Mesenchymal stem cell (in vitro differentiated cells and primary cell): ENCODE data around the gene ECE1.

Experiments
- DNase-seq: peaks from one replicate; pipeline ENCODE4 v3.0.0-alpha.2; 2013
- H2AFZ ChIP-seq: one replicate; pipeline ENCODE4 v1.6.1; 2013; ENCODE audit warnings: low read depth, mild to moderate bottlenecking, control low read depth, inconsistent platforms, low read length, moderate library complexity
- H2AK5ac ChIP-seq: 2 replicates; pipeline ENCODE4 v1.6.1; 2013; ENCODE audit warnings: low read length, moderate library complexity, mild to moderate bottlenecking, inconsistent platforms; ENCODE audit not compliant: severe bottlenecking
- H2BK120ac ChIP-seq: one replicate; pipeline ENCODE4 v1.6.1; 2013; ENCODE audit warnings: low read depth, mild to moderate bottlenecking, inconsistent platforms, low read length, moderate library complexity
- H2BK12ac ChIP-seq, 2 experiments: one replicate each; pipeline ENCODE4 v1.6.1; 2013; ENCODE audit warnings: inconsistent platforms in 2 of 2, low read length in 2 of 2, mild to moderate bottlenecking in 2 of 2, moderate library complexity in 2 of 2, control low read depth in 1 of 2
- H2BK15ac ChIP-seq: one replicate; pipeline ENCODE4 v1.6.1; 2013; ENCODE audit warnings: mild to moderate bottlenecking, low read depth, inconsistent platforms; ENCODE audit not compliant: poor library complexity, severe bottlenecking
- H2BK5ac ChIP-seq: 2 replicates; pipeline ENCODE4 v1.6.1; 2013; ENCODE audit warnings: low read depth, mild to moderate bottlenecking, low read length, control low read depth, inconsistent platforms; ENCODE audit not compliant: poor library complexity, severe bottlenecking
- H3K14ac ChIP-seq, 2 experiments: one replicate each; pipeline ENCODE4 v1.6.1; 2013; ENCODE audit warnings: inconsistent platforms in 2 of 2, low read length in 2 of 2, control low read depth in 1 of 2, mild to moderate bottlenecking in 1 of 2, moderate library complexity in 1 of 2
- H3K18ac ChIP-seq, 2 experiments: one replicate each; pipeline ENCODE4 v1.6.1; 2013; ENCODE audit warnings: inconsistent platforms in 2 of 2, low read length in 2 of 2, control low read depth in 1 of 2, low read depth in 1 of 2, mild to moderate bottlenecking in 1 of 2
- H3K23ac ChIP-seq, 2 experiments: one replicate each; pipeline ENCODE4 v1.6.1; 2013; ENCODE audit warnings: inconsistent platforms in 2 of 2, low read length in 2 of 2, mild to moderate bottlenecking in 2 of 2, moderate library complexity in 2 of 2, control low read depth in 1 of 2
- H3K27ac ChIP-seq: 2 replicates; pipeline ENCODE4 v1.5.1; 2013; ENCODE audit warnings: mild to moderate bottlenecking, moderate library complexity, low read length, control low read depth, inconsistent platforms; ENCODE audit not compliant: poor library complexity, severe bottlenecking
- H3K27me3 ChIP-seq, 2 experiments: 2 replicates each; pipeline versions ENCODE4 v1.6.1 to v1.7.0; 2013; ENCODE audit warnings: low read length in 2 of 2, mild to moderate bottlenecking in 2 of 2, moderate library complexity in 2 of 2, control low read depth in 1 of 2, inconsistent platforms in 1 of 2; ENCODE audit not compliant: control insufficient read depth in 1 of 2, insufficient read depth in 1 of 2
- H3K36me3 ChIP-seq, 2 experiments: 2 replicates each; pipeline versions ENCODE4 v1.6.1 to v1.7.0; 2013; ENCODE audit warnings: low read length in 2 of 2, control low read depth in 1 of 2, inconsistent platforms in 1 of 2, low read depth in 1 of 2, mild to moderate bottlenecking in 1 of 2; ENCODE audit not compliant: insufficient read depth in 2 of 2, control insufficient read depth in 1 of 2
- H3K4ac ChIP-seq, 2 experiments: one replicate each; pipeline ENCODE4 v1.6.1; 2013; ENCODE audit warnings: inconsistent platforms in 2 of 2, low read length in 2 of 2, mild to moderate bottlenecking in 2 of 2, moderate library complexity in 2 of 2, control low read depth in 1 of 2, low read depth in 1 of 2
- H3K4me1 ChIP-seq: 2 replicates; pipeline ENCODE4 v1.6.1; 2013; ENCODE audit warnings: low read depth, low read length, control low read depth; ENCODE audit not compliant: control insufficient read depth, insufficient read depth
- H3K4me2 ChIP-seq: 2 replicates; pipeline ENCODE4 v1.6.1; 2013; ENCODE audit warnings: low read length, mild to moderate bottlenecking, inconsistent platforms; ENCODE audit not compliant: poor library complexity, severe bottlenecking
- H3K4me3 ChIP-seq, 2 experiments: 2 replicates each; pipeline versions ENCODE4 v1.5.1 to v1.7.0; 2013; ENCODE audit warnings: low read length in 2 of 2, mild to moderate bottlenecking in 2 of 2, control low read depth in 1 of 2, low read depth in 1 of 2; ENCODE audit not compliant: insufficient read depth in 1 of 2
- H3K79me1 ChIP-seq: replicated peaks from 2 replicates; pipeline ENCODE4 v1.6.1; 2013; ENCODE audit warnings: mild to moderate bottlenecking, control low read depth, low read length, inconsistent platforms; ENCODE audit not compliant: poor library complexity, severe bottlenecking
- H3K9ac ChIP-seq: 2 replicates; pipeline ENCODE4 v1.7.0; 2013; ENCODE audit warnings: mild to moderate bottlenecking, low read length, moderate library complexity
- H3K9me3 ChIP-seq: 2 replicates; pipeline ENCODE4 v1.7.0; 2013; ENCODE audit warnings: mild to moderate bottlenecking, low read length; ENCODE audit not compliant: control insufficient read depth
- H4K8ac ChIP-seq: one replicate; pipeline ENCODE4 v1.6.1; 2013; ENCODE audit warnings: inconsistent platforms, mild to moderate bottlenecking, low read length, moderate library complexity
- H4K91ac ChIP-seq: one replicate; pipeline ENCODE4 v1.6.1; 2013; ENCODE audit warnings: mild to moderate bottlenecking, low read length, inconsistent platforms
- WGBS: methylation state at CpG from one replicate; pipeline ENCODE4 v1.1.7; 2013; ENCODE audit warnings: mixed read lengths; 5-methylcytosine and 5-hydroxymethylcytosine counted together

ECE1 gene

GRCh38 chr1:21322681-21323016, 32.4 kb upstream of the ECE1 start:
- WGBS, result 3% methylated on average over 6 of the region's 6 CpGs
- Histone ChIP-seq H2BK15ac (peak overlapping the region; percentile 68), H3K9ac (peak overlapping the region; percentile 12), H3K23ac (no peak overlapping the region), H3K79me1 (peaks cover 31% of the 10 kb centered on the region), H2BK12ac (peak overlapping the region; percentile 96 to 100), H4K91ac (peak overlapping the region; percentile 98), H4K8ac (peak overlapping the region; percentile 90), H2BK5ac (peak overlapping the region; percentile 21), H2AFZ (no peak overlapping the region), H3K4me3 (no peak overlapping the region), H3K27me3 (no peaks in the 10 kb centered on the region), H3K36me3 (peaks cover 0 to 3% of the 10 kb centered on the region in 2 experiments), H3K4me1 (peaks cover 77% of the 10 kb centered on the region), H3K4me2 (no peak overlapping the region), H3K14ac (peak overlapping the region in 1 of 2 experiments; percentile 50), H3K27ac (peak overlapping the region; percentile 94), H3K18ac (peak overlapping the region; percentile 96 to 100), H2AK5ac (peak overlapping the region; percentile 32), H2BK120ac (peak overlapping the region; percentile 98), H3K9me3 (no peaks in the 10 kb centered on the region), H3K4ac (peak overlapping the region; percentile 94 to 96)
- DNase-seq, result peak; percentile 56

GRCh38 chr1:21321963-21322680, 31.9 kb upstream of the ECE1 start:
- Histone ChIP-seq H2BK12ac (peak overlapping the region; percentile 96 to 100), H4K8ac (peak overlapping the region; percentile 90), H3K23ac (peak overlapping the region in 1 of 2 experiments; percentile 97), H3K14ac (peak overlapping the region in 1 of 2 experiments; percentile 50), H3K9ac (peak overlapping the region; percentile 12), H3K36me3 (peaks cover 0 to 6% of the 10 kb centered on the region in 2 experiments), H3K9me3 (no peaks in the 10 kb centered on the region), H3K27me3 (no peaks in the 10 kb centered on the region), H3K4ac (peak overlapping the region; percentile 94 to 96), H2AFZ (no peak overlapping the region), H3K18ac (peak overlapping the region; percentile 96 to 100), H2AK5ac (peak overlapping the region; percentile 32), H3K27ac (peak overlapping the region; percentile 94), H4K91ac (peak overlapping the region; percentile 98), H3K79me1 (peaks cover 33% of the 10 kb centered on the region), H2BK5ac (peak overlapping the region; percentile 21), H3K4me1 (peaks cover 74% of the 10 kb centered on the region), H2BK120ac (peak overlapping the region; percentile 98), H3K4me2 (no peak overlapping the region), H2BK15ac (peak overlapping the region; percentile 68), H3K4me3 (no peak overlapping the region)
- DNase-seq, result no peak
- WGBS, result 62% methylated on average over 8 of the region's 9 CpGs

- 36% methylated on average over 11 of the region's 12 CpGs for WGBS
- peak overlapping the region in 1 of 2 experiments; percentile 85 for H3K14ac ChIP-seq
Observed at GRCh38 chr1:21320410-21321108, 30.3 kb upstream of the ECE1 start.

More at GRCh38 chr1:21320410-21321108, 30.3 kb upstream of the ECE1 start:
- peaks cover 34% of the 10 kb centered on the region for H3K79me1 ChIP-seq
- no peak overlapping the region for H2AFZ ChIP-seq
- H3K4ac ChIP-seq, result peak overlapping the region; percentile 50 to 99
- peak overlapping the region in 1 of 2 experiments; percentile 94 for H3K23ac ChIP-seq
- DNase-seq, result peak; percentile 68
- no peaks in the 10 kb centered on the region for H3K9me3 ChIP-seq
- H2BK12ac ChIP-seq, result peak overlapping the region; percentile 96 to 99
- H2AK5ac ChIP-seq, result peak overlapping the region; percentile 82
- H3K36me3 ChIP-seq, result peaks cover 0 to 6% of the 10 kb centered on the region in 2 experiments
- H2BK120ac ChIP-seq, result peak overlapping the region; percentile 86
- H3K9ac ChIP-seq, result peak overlapping the region; percentile 84
- no peak overlapping the region for H3K4me2 ChIP-seq
- H3K27me3 ChIP-seq, result no peaks in the 10 kb centered on the region
- H3K18ac ChIP-seq, result peak overlapping the region; percentile 58 to 96
- no peak overlapping the region for H3K4me3 ChIP-seq
- no peak overlapping the region for H2BK5ac ChIP-seq
- H3K27ac ChIP-seq, result no peak overlapping the region
- H3K4me1 ChIP-seq, result peaks cover 59% of the 10 kb centered on the region
- H4K8ac ChIP-seq, result peak overlapping the region; percentile 69
- H4K91ac ChIP-seq, result peak overlapping the region; percentile 91
- peak overlapping the region; percentile 30 for H2BK15ac ChIP-seq
